K562 (cell line): Measurements from ENCODE around the gene HSPA1B. TPM values are rescaled to one million over a fixed set of nuclear protein-coding genes. Genes with fewer than 3 reads are reported as not detected.

Source experiments
- JUNB ChIP-seq: fragments of 450-650 bp; formaldehyde crosslinking; conservative IDR thresholded peaks from 2 replicates; pipeline ENCODE4 v1.4.0; 2020; ENCODE audit warnings: mild to moderate bottlenecking
- KDM5B ChIP-seq: fragments of 200-600 bp; sonication (generic); IDR thresholded peaks from 2 replicates; pipeline ENCODE4 v1.6.1; 2012; ENCODE audit warnings: low read depth, mild to moderate bottlenecking, moderate library complexity, low read length, control low read depth, inconsistent platforms; ENCODE audit not compliant: insufficient replicate concordance
- LARP7 ChIP-seq: fragments of 450-650 bp; IDR thresholded peaks from 2 replicates; pipeline ENCODE4 v1.6.1; 2016
- MECOM ChIP-seq: fragments of 250-450 bp; sonication (Bioruptor Pico); IDR thresholded peaks from 2 replicates; pipeline ENCODE4 v1.8.0; 2022; ENCODE audit warnings: inconsistent platforms
- POLR2H ChIP-seq: IDR thresholded peaks from 2 replicates; pipeline ENCODE4 v1.6.1; 2016; ENCODE audit warnings: missing genetic modification characterization, low read depth, mild to moderate bottlenecking, control low read depth, missing compliant biosample characterization, moderate library complexity
- SIN3A ChIP-seq, 2 experiments: fragments of 150-350 bp in 1 of 2; IDR thresholded peaks; 2 replicates each; pipeline ENCODE4 v1.6.1; 2011 to 2016; ENCODE audit warnings: borderline replicate concordance in 2 of 2, low read depth in 2 of 2, low read length in 2 of 2, mild to moderate bottlenecking in 2 of 2, moderate library complexity in 2 of 2; ENCODE audit not compliant: control insufficient read depth in 1 of 2
- STAT5B ChIP-seq: fragments of 250-450 bp; sonication (Bioruptor Pico); IDR thresholded peaks from 2 replicates; pipeline ENCODE4 v1.8.0; 2021; ENCODE audit warnings: mild to moderate bottlenecking, inconsistent platforms
- SUPT5H ChIP-seq: fragments of 450-650 bp; IDR thresholded peaks from 2 replicates; pipeline ENCODE4 v1.6.1; 2016
- ZNF316 ChIP-seq: fragments of 450-650 bp; IDR thresholded peaks from 2 replicates; pipeline ENCODE4 v1.6.1; 2016
- ZNF324 ChIP-seq: fragments of 250-450 bp; sonication (Bioruptor Pico); IDR thresholded peaks from 2 replicates; pipeline ENCODE4 v1.4.0; 2020; ENCODE audit warnings: mild to moderate bottlenecking
- polyA plus RNA-seq, 8 experiments: library from polyadenylated mRNA; depleted of rRNA in 4 of 8; stranded (reverse) in 5 of 8; unstranded in 3 of 8; fragments of >200 nt; fragmentation: Nextera tagmentation in 2 of 8; fragmentation: Illumina TruSeq in 1 of 8; extraction: Ambion mirVana in 2 of 8; extraction: Trizol in 1 of 8; gene quantifications; 2 replicates each; pipeline versions ENCODE4 v1.2.1 to v1.2.3, GENCODE V29; 2011 to 2014; ENCODE audit warnings: inconsistent platforms in 1 of 8, missing spikeins in 1 of 8
- total RNA-seq, 7 experiments: library from RNA; depleted of rRNA in 6 of 7; stranded (reverse); fragments of >200 nt in 6 of 7; fragmentation: Illumina TruSeq in 2 of 7; extraction: Trizol in 2 of 7; gene quantifications; 2 replicates each; pipeline versions ENCODE4 v1.2.1 to v1.2.3, GENCODE V29; 2011 to 2021; ENCODE audit warnings: low replicate concordance in 1 of 7
- TF ChIP-seq, protein P1 (sequence below): fragments of 250-450 bp; sonication (Bioruptor Pico); IDR thresholded peaks from 2 replicates; pipeline ENCODE4 v1.4.0; 2020; ENCODE audit warnings: mild to moderate bottlenecking, moderate library complexity
- TF ChIP-seq, protein P2 (sequence below): fragments of 450-650 bp; IDR thresholded peaks from 2 replicates; pipeline ENCODE4 v1.6.1; 2016
- TF ChIP-seq, protein P3 (sequence below): fragments of 450-650 bp; formaldehyde crosslinking; IDR thresholded peaks from 2 replicates; pipeline ENCODE4 v1.4.0; 2022; ENCODE audit warnings: missing genetic modification characterization
- TF ChIP-seq, protein P4 (sequence below): fragments of 250-450 bp; sonication (Bioruptor Pico); IDR thresholded peaks from 2 replicates; pipeline ENCODE4 v1.5.0; 2020; ENCODE audit warnings: mild to moderate bottlenecking, borderline replicate concordance
- TF ChIP-seq, protein P5 (sequence below): IDR thresholded peaks from 2 replicates; pipeline ENCODE4 v1.6.1; 2012; ENCODE audit warnings: low read depth, low read length, improper control_type of control experiment, borderline replicate concordance

HSPA1B gene
- total and polyA plus RNA-seq, 9 of the 15 experiments (the other 6 are each of a cell fraction or from before 2014, with no cell fraction given) = 0.27 to 227 (median 51.2) TPM

DNA sequence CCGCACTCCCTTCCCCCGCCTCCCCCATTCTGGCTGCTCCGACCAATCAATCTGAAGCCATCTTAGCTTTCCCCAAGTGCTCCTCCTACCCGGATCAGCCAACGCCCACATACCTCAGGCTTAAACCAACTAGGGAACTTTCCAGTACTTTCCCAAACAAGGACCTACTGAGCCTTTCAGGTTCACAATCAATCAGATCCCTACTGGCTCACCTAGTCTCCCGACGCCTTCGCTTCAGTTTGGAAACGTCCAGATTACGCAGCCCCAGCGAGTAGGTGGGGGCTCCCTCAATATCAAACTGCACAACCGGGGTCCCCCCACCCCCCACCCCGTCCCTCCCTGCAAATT, 12.9 kb upstream of the HSPA1B start (continued):
- TF ChIP-seq, protein P1, sequence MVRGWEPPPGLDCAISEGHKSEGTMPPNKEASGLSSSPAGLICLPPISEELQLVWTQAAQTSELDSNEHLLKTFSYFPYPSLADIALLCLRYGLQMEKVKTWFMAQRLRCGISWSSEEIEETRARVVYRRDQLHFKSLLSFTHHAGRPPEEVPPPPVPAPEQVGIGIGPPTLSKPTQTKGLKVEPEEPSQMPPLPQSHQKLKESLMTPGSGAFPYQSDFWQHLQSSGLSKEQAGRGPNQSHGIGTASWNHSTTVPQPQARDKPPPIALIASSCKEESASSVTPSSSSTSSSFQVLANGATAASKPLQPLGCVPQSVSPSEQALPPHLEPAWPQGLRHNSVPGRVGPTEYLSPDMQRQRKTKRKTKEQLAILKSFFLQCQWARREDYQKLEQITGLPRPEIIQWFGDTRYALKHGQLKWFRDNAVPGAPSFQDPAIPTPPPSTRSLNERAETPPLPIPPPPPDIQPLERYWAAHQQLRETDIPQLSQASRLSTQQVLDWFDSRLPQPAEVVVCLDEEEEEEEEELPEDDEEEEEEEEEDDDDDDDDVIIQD = peak; percentile 72; the same call in 1 of the 2 replicates
- no peak for TF ChIP-seq POLR2H (tag)
- 0 out of 2 replicates have a peak, but pooled peaks have one; percentile 60 for TF ChIP-seq ZNF324 (CRISPR knock-in tag)
- no peak for TF ChIP-seq STAT5B
- no peak for TF ChIP-seq ZNF316
- TF ChIP-seq, protein P2, sequence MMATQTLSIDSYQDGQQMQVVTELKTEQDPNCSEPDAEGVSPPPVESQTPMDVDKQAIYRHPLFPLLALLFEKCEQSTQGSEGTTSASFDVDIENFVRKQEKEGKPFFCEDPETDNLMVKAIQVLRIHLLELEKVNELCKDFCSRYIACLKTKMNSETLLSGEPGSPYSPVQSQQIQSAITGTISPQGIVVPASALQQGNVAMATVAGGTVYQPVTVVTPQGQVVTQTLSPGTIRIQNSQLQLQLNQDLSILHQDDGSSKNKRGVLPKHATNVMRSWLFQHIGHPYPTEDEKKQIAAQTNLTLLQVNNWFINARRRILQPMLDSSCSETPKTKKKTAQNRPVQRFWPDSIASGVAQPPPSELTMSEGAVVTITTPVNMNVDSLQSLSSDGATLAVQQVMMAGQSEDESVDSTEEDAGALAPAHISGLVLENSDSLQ = peak; percentile 91
- TF ChIP-seq, protein P3, sequence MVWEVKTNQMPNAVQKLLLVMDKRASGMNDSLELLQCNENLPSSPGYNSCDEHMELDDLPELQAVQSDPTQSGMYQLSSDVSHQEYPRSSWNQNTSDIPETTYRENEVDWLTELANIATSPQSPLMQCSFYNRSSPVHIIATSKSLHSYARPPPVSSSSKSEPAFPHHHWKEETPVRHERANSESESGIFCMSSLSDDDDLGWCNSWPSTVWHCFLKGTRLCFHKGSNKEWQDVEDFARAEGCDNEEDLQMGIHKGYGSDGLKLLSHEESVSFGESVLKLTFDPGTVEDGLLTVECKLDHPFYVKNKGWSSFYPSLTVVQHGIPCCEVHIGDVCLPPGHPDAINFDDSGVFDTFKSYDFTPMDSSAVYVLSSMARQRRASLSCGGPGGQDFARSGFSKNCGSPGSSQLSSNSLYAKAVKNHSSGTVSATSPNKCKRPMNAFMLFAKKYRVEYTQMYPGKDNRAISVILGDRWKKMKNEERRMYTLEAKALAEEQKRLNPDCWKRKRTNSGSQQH (CRISPR knock-in tag) = peak; percentile 86
- peak in 1 of 2 experiments; percentile 77; a peak in 1 of 4 replicates for TF ChIP-seq SIN3A (IDR thresholded peaks at IDR 0.05; ENCODE audit: borderline replicate concordance in 2 of 2, control insufficient read depth in 1 of 2, low read depth in 2 of 2, low read length in 2 of 2)
- TF ChIP-seq JUNB (CRISPR knock-in tag) = 0 out of 2 replicates have a peak, but pooled peaks have one; percentile 27
- TF ChIP-seq, protein P4, sequence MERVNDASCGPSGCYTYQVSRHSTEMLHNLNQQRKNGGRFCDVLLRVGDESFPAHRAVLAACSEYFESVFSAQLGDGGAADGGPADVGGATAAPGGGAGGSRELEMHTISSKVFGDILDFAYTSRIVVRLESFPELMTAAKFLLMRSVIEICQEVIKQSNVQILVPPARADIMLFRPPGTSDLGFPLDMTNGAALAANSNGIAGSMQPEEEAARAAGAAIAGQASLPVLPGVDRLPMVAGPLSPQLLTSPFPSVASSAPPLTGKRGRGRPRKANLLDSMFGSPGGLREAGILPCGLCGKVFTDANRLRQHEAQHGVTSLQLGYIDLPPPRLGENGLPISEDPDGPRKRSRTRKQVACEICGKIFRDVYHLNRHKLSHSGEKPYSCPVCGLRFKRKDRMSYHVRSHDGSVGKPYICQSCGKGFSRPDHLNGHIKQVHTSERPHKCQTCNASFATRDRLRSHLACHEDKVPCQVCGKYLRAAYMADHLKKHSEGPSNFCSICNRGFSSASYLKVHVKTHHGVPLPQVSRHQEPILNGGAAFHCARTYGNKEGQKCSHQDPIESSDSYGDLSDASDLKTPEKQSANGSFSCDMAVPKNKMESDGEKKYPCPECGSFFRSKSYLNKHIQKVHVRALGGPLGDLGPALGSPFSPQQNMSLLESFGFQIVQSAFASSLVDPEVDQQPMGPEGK (CRISPR knock-in tag) = peak; percentile 73; the same call in 1 of the 2 replicates
- TF ChIP-seq SUPT5H = no peak
- no peak for TF ChIP-seq KDM5B
- TF ChIP-seq, protein P5, sequence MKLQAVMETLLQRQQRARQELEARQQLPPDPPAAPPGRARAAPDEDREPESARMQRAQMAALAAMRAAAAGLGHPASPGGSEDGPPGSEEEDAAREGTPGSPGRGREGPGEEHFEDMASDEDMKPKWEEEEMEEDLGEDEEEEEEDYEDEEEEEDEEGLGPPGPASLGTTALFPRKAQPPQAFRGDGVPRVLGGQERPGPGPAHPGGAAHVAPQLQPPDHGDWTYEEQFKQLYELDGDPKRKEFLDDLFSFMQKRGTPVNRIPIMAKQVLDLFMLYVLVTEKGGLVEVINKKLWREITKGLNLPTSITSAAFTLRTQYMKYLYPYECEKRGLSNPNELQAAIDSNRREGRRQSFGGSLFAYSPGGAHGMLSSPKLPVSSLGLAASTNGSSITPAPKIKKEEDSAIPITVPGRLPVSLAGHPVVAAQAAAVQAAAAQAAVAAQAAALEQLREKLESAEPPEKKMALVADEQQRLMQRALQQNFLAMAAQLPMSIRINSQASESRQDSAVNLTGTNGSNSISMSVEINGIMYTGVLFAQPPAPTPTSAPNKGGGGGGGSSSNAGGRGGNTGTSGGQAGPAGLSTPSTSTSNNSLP = peak; percentile 4; the same call in 1 of the 2 replicates
- no peak for TF ChIP-seq MECOM
- no peak for TF ChIP-seq LARP7
